ENCODE data around the gene KIF20A.

- TF ChIP-seq POLR2AphosphoS5 (IDR thresholded peaks at IDR 0.05; ENCODE audit: low read depth, low read length) = peak; percentile 80
- peak; percentile 82 for TF ChIP-seq POLR2A (IDR thresholded peaks at IDR 0.05; ENCODE audit: low read depth, low read length)
- TF ChIP-seq SPI1 (IDR thresholded peaks at IDR 0.05; ENCODE audit: low read depth, low read length) = no peak
Observed at GRCh38 chr5:138178516-138179276, at the start of gene KIF20A, which contains the start of gene BRD8.

Data from GM12891 (cell line).